Mononuclear cell (primary cell): Measurements from ENCODE around the gene KRTAP10-4. TPM values are rescaled to one million over a fixed set of nuclear protein-coding genes. Genes with fewer than 3 reads are reported as not detected.
"Not testable (repeated sequence)": the region's sequence is repeated elsewhere in the genome, so short reads cannot be mapped to it uniquely, and the experiment has no call there.

Experiments used
- H3K27me3 ChIP-seq: 2 replicates; pipeline ENCODE4 v1.6.0; 2011; ENCODE audit warnings: low read length, control low read depth; ENCODE audit not compliant: insufficient read depth
- H3K4me1 ChIP-seq: 2 replicates; pipeline ENCODE4 v1.5.1; 2011; ENCODE audit warnings: mild to moderate bottlenecking, low read length, control low read depth; ENCODE audit not compliant: insufficient read depth
- H3K4me3 ChIP-seq: 2 replicates; pipeline ENCODE4 v1.5.1; 2011; ENCODE audit warnings: mild to moderate bottlenecking, low read length, moderate library complexity
- H3K9me3 ChIP-seq: 2 replicates; pipeline ENCODE4 v1.5.1; 2011; ENCODE audit warnings: low read depth, mild to moderate bottlenecking, control low read depth, low read length
- total RNA-seq: library from RNA; depleted of rRNA; stranded (reverse); fragments of >200 nt; gene quantifications from one replicate; pipeline ENCODE4 v1.2.3, GENCODE V29; 2012

KRTAP10-4 gene
- total RNA-seq, 1 donor = not detected

- Histone ChIP-seq H3K9me3 (no peaks in the 10 kb centered on the region), H3K27me3 (peaks cover 11% of the 10 kb centered on the region), H3K4me3 (no peak overlapping the region), H3K4me1 (no peaks in the 10 kb centered on the region)
Measured at GRCh38 chr21:44603911-44604310, 30.4 kb downstream of the KRTAP10-4 start.

- peaks cover 11% of the 10 kb centered on the region for H3K27me3 ChIP-seq
- no peaks in the 10 kb centered on the region for H3K4me1 ChIP-seq
- H3K4me3 ChIP-seq = no peak overlapping the region
- no peaks in the 10 kb centered on the region for H3K9me3 ChIP-seq
Measured at GRCh38 chr21:44606495-44606894, 33.0 kb downstream of the KRTAP10-4 start.

- no peak overlapping the region for H3K4me3 ChIP-seq
- H3K4me1 ChIP-seq = no peaks in the 10 kb centered on the region
- H3K9me3 ChIP-seq = no peaks in the 10 kb centered on the region
- H3K27me3 ChIP-seq = peaks cover 11% of the 10 kb centered on the region
Measured at GRCh38 chr21:44609193-44609592, 35.7 kb downstream of the KRTAP10-4 start.

- H3K9me3 ChIP-seq, H3K4me1 ChIP-seq, H3K4me3 ChIP-seq: not testable (repeated sequence)
- peaks cover 11% of the 10 kb centered on the region for H3K27me3 ChIP-seq
Measured at GRCh38 chr21:44610157-44610843, 36.8 kb downstream of the KRTAP10-4 start.

GRCh38 chr21:44611551-44611950, 38.0 kb downstream of the KRTAP10-4 start:
- no peaks in the 10 kb centered on the region for H3K9me3 ChIP-seq
- H3K27me3 ChIP-seq = peaks cover 2% of the 10 kb centered on the region
- H3K4me1 ChIP-seq = peaks cover 3% of the 10 kb centered on the region
- H3K4me3 ChIP-seq = no peak overlapping the region

- H3K4me3 ChIP-seq = no peak within 1 kb of the TSS
Measured at GRCh38 chr21:44612029-44612486, 38.5 kb downstream of the KRTAP10-4 start, which contains the start of gene KRTAP10-8. TSS of gene KRTAP10-8 (plus strand) at chr21:44612079. CDS start at chr21:44612101, 22 bp downstream.

GRCh38 chr21:44612669-44613229, 39.2 kb downstream of the KRTAP10-4 start:
- no peaks in the 10 kb centered on the region for H3K9me3 ChIP-seq
- H3K4me1 ChIP-seq = peaks cover 3% of the 10 kb centered on the region
- H3K4me3 ChIP-seq = no peak overlapping the region
- no peaks in the 10 kb centered on the region for H3K27me3 ChIP-seq

More at GRCh38 chr21:44612029-44612486, 38.5 kb downstream of the KRTAP10-4 start, which contains the start of gene KRTAP10-8:
- H3K4me1 ChIP-seq = peaks cover 3% of the 10 kb centered on the region
- no peaks in the 10 kb centered on the region for H3K27me3 ChIP-seq
- H3K9me3 ChIP-seq = no peaks in the 10 kb centered on the region

- Histone ChIP-seq H3K4me3 (no peak overlapping the region), H3K4me1 (peaks cover 5% of the 10 kb centered on the region), H3K27me3 (no peaks in the 10 kb centered on the region), H3K9me3 (no peaks in the 10 kb centered on the region)
Measured at GRCh38 chr21:44613386-44614155, 40.0 kb downstream of the KRTAP10-4 start.

- no peaks in the 10 kb centered on the region for H3K9me3 ChIP-seq
- no peaks in the 10 kb centered on the region for H3K27me3 ChIP-seq
- peaks cover 12% of the 10 kb centered on the region for H3K4me1 ChIP-seq
- no peak overlapping the region for H3K4me3 ChIP-seq
Measured at GRCh38 chr21:44614161-44614631, 40.7 kb downstream of the KRTAP10-4 start.

- H3K9me3 ChIP-seq = peaks cover 6% of the 10 kb centered on the region
- no peak overlapping the region for H3K4me3 ChIP-seq
- peaks cover 13% of the 10 kb centered on the region for H3K4me1 ChIP-seq
- H3K27me3 ChIP-seq = no peaks in the 10 kb centered on the region
Measured at GRCh38 chr21:44614961-44615391, 41.4 kb downstream of the KRTAP10-4 start.

GRCh38 chr21:44615466-44615865, 41.9 kb downstream of the KRTAP10-4 start:
- H3K9me3 ChIP-seq = peaks cover 9% of the 10 kb centered on the region
- H3K4me3 ChIP-seq = no peak overlapping the region
- H3K4me1 ChIP-seq = peaks cover 13% of the 10 kb centered on the region
- H3K27me3 ChIP-seq = no peaks in the 10 kb centered on the region

GRCh38 chr21:44615911-44616590, 42.5 kb downstream of the KRTAP10-4 start:
- Histone ChIP-seq H3K9me3 (peaks cover 9% of the 10 kb centered on the region), H3K4me1 (peaks cover 13% of the 10 kb centered on the region), H3K4me3 (no peak overlapping the region), H3K27me3 (no peaks in the 10 kb centered on the region)

- Histone ChIP-seq H3K4me1 (peaks cover 13% of the 10 kb centered on the region), H3K4me3 (no peak overlapping the region), H3K9me3 (peaks cover 9% of the 10 kb centered on the region), H3K27me3 (no peaks in the 10 kb centered on the region)
Measured at GRCh38 chr21:44616591-44616926, 43.0 kb downstream of the KRTAP10-4 start.

GRCh38 chr21:44617071-44617501, 43.6 kb downstream of the KRTAP10-4 start:
- peaks cover 9% of the 10 kb centered on the region for H3K9me3 ChIP-seq
- H3K27me3 ChIP-seq = no peaks in the 10 kb centered on the region
- H3K4me1 ChIP-seq = peaks cover 13% of the 10 kb centered on the region
- H3K4me3 ChIP-seq = no peak overlapping the region
